NCI-H226 (cell line): ENCODE measurements around the gene DAZ2.
"Not testable (repeated sequence)": the region's sequence is repeated elsewhere in the genome, so short reads cannot be mapped to it uniquely, and the experiment has no call there.

Experiments used
- DNase-seq: peaks from one replicate; pipeline ENCODE4 v3.0.0-alpha.2; 2015

Gene DAZ2, protein sequence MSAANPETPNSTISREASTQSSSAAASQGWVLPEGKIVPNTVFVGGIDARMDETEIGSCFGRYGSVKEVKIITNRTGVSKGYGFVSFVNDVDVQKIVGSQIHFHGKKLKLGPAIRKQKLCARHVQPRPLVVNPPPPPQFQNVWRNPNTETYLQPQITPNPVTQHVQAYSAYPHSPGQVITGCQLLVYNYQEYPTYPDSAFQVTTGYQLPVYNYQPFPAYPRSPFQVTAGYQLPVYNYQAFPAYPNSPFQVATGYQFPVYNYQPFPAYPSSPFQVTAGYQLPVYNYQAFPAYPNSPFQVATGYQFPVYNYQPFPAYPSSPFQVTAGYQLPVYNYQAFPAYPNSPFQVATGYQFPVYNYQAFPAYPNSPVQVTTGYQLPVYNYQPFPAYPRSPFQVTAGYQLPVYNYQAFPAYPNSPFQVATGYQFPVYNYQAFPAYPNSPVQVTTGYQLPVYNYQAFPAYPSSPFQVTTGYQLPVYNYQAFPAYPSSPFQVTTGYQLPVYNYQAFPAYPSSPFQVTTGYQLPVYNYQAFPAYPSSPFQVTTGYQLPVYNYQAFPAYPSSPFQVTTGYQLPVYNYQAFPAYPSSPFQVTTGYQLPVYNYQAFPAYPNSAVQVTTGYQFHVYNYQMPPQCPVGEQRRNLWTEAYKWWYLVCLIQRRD

DNA sequence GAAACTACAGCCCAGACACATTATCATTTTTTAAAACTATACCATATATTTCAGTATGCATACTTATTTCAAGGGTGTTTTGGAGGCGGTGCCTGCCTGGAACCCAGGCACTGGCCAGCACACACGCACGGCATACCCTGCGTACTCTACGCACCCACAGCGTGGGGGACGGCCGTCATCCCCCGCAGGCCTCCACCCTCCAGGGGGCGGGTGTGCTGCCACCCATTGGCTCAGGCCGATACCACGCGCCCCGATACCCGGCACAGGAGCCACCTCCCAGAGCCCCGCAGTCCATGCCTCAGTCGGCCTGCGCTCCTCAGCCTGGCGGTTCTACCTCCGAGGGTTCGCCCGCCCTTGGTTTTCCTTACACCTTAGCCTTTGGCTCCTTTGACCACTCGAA, at the start of gene DAZ2:
TSS of gene DAZ2 (plus strand) at position 301 of the 400 bp plus-strand sequence. CDS start 208 bp downstream, outside the sequence.
- DNase-seq: not testable (repeated sequence)

DNA sequence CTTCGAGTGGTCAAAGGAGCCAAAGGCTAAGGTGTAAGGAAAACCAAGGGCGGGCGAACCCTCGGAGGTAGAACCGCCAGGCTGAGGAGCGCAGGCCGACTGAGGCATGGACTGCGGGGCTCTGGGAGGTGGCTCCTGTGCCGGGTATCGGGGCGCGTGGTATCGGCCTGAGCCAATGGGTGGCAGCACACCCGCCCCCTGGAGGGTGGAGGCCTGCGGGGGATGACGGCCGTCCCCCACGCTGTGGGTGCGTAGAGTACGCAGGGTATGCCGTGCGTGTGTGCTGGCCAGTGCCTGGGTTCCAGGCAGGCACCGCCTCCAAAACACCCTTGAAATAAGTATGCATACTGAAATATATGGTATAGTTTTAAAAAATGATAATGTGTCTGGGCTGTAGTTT, 20.4 kb upstream of the DAZ2 start, which contains the start of gene DAZ1:
TSS of gene DAZ1 (minus strand) at position 101 of the 400 bp plus-strand sequence. CDS start 208 bp downstream, outside the sequence.
- not testable (repeated sequence) for DNase-seq

DNA sequence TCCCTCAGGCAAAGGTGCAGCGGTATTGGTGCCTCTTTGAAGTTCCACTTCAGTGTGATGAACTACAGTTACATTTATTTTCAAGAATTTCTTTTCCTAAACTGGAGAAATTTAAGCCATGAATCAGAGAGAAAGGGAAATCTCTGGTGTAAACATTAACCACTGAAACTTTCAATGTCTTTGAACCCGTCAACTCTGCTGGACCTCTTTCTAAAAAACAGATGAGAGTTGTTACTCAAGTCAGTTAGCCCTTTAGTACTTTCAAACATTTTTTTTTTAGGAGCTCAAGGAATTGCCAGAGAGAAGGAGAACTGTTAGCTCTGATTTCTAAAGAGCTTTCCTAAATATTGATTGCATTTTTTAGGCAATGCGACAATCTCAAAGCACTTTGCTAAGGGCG, 11.9 kb upstream of the DAZ2 start:
- not testable (repeated sequence) for DNase-seq

DNA sequence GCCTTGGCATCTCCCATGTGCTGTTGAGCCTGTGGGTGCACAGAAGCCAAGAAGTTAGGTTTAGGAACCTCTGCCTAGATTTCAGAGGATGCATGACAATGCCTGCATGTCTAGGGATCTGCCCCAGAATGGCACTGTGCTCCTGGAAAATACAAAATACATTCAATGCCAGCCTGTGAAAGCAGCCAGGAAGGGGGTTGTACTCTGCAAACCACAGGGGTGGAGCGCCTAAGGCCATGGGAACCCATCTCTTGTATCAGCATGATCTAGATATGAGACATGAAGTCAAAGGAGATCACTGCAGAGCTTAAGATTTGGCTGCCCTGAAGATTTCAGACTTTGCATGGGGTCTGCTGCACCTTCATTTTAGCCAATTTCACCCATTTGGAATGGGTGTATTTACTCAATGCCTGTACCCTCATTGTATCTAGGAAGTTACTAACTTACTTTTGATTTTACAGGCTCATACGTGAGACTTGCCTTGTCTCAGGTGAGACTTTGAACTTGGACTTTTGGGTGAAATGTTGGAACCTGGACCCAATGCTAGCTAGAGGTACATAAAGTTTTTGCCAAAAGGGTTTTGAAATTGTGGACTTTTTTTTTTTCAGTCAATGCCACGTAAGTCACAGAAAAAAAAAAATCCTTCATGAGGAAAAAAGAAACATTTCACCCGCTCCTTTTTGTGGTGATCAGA, 9.4 kb upstream of the DAZ2 start:
- not testable (repeated sequence) for DNase-seq

DNA sequence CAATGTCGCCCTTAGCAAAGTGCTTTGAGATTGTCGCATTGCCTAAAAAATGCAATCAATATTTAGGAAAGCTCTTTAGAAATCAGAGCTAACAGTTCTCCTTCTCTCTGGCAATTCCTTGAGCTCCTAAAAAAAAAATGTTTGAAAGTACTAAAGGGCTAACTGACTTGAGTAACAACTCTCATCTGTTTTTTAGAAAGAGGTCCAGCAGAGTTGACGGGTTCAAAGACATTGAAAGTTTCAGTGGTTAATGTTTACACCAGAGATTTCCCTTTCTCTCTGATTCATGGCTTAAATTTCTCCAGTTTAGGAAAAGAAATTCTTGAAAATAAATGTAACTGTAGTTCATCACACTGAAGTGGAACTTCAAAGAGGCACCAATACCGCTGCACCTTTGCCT, 8.7 kb upstream of the DAZ2 start:
- not testable (repeated sequence) for DNase-seq
